Sciatic nerve (tissue), 2 donors: ENCODE measurements around the gene TRABD2B. TPM values are rescaled to one million over a fixed set of nuclear protein-coding genes. Genes with fewer than 3 reads are reported as not detected.

ENCODE experiments used
- ATAC-seq: fragments of 200-7000 bp; cut with Tn5 transposase; one replicate; pipeline ENCODE4 v1.9.1; 2020; ENCODE audit warnings: mild to moderate bottlenecking, moderate library complexity
- DNase-seq: peaks from one replicate; pipeline ENCODE4 v3.0.0-alpha.2; 2020; ENCODE audit warnings: low spot score
- intact Hi-C: fragments of 100-400 bp; cut with DNase I; formaldehyde crosslinking; loops from one replicate; pipeline ENCODE4 v1.14.2; 2022
- total RNA-seq: library from RNA; stranded (reverse); fragmentation: NEBNext Ultra II Directional; extraction: Animal tissue kit (Norgen Biotek cat#: 25700); gene quantifications from one replicate; pipeline ENCODE4 v1.2.1, GENCODE V29; 2021
- donor health status: DM: no; HTN: no; CAD: no.
- donor health status: DM: no; HTN: no; CAD: no.

Gene TRABD2B
- total RNA-seq, 1 donor from 2014 or later = 5.0 TPM

DNA sequence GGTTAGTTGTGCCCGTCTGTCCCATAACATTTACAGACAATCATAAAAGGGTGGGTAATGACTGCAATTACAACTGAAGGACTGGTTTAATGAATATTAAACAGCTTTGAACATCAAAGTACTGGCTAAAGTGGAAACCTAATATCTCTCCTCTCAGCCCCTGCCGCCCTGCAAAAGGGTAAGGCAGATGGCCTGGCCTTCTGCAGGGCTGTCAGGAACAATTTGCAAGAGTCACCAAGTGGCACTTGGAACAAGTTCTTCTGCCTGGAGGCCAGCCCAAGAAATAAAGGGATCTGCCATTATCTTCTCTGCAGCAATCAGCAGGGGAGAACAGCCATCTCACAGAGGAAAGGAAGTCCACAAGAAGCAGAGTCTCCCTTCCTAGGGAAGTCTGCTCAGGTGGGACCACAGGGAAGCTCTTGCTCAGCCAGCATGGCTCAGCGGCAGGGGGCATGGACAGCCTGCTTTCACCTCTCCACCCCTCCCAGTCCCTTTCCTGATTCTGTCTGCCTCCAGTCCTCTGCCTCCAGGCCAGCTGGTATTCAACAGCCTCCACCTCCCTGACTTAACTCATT, 96.1 kb downstream of the TRABD2B start:
- no peak for DNase-seq
- intact Hi-C loops = no loop called here
- ATAC-seq = no peak

DNA sequence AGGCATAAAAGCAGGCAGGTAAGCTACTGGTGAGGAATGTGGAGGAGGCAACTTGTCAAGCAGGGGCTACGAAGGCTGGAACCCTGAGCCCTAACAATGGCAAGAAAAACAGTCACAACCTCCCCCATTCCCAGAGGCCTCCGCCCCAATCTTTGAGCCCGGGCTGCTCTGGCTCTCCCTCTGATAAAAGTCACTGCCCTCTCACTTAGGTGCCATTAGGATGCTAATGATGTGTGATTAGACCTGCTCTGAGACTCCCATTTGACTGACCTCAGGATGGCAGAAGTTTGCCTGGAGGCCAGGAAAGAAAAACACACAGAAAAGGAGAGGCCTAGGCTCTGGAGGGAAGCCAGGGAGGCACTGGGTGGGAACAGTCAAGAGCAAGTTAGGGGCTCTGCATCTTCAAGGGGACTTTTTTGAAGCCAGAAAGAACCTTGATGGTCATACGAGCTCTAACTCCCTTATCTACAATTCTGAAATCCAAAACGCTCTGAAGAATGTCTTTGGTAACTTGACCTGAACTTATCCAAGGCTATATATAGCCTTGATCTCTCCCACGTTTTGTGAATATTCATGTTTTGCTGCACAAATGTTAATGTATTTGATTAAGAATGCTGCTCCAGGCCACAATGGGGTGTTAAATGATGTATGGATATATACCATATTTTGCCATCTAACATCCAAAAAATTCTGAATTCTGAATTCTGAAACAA, 98.9 kb downstream of the TRABD2B start:
- intact Hi-C loops = no loop called here
- DNase-seq = no peak
- no peak for ATAC-seq

DNA sequence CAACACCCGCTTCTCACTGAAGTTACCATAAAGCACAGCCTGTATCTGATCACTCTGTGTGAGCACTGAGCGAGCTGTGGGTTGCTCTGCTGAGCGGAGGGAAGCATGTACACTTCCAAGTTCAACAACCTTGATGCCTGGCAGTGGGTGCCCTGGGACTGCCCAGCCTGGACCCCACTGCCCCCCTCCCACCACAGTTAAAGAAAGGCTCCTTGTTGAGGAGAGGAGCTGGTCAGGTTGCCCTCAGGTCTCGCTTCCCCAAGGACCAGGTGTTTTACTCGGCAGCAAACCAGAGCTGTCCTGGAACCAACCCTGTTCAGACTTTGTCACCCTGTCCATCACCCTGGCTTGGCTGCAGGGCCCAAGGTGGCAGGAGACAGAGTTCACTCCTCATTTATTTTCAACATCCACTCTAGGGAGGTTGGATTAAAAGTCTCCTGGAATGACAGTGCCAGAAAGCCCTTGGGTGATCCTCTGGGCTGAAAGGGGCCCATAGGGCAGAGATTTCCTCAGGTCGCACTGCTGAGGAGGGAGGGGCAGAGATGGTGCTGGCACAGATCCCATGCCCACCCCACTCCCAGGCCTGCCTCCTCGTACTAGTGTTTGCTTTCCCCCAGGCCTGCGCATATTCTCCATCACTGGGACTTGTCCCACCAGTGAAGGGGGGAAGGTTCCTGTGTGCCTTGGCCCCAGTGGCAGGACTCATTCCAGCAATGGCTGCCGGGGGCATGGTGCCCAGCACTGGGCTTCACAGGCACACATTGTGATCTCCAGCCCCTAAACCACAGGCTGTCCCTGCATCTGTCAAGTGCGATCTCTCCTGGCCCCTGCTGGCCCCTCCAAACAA, 101.7 kb downstream of the TRABD2B start:
- no peak for ATAC-seq
- intact Hi-C loops = no loop called here
- no peak for DNase-seq

DNA sequence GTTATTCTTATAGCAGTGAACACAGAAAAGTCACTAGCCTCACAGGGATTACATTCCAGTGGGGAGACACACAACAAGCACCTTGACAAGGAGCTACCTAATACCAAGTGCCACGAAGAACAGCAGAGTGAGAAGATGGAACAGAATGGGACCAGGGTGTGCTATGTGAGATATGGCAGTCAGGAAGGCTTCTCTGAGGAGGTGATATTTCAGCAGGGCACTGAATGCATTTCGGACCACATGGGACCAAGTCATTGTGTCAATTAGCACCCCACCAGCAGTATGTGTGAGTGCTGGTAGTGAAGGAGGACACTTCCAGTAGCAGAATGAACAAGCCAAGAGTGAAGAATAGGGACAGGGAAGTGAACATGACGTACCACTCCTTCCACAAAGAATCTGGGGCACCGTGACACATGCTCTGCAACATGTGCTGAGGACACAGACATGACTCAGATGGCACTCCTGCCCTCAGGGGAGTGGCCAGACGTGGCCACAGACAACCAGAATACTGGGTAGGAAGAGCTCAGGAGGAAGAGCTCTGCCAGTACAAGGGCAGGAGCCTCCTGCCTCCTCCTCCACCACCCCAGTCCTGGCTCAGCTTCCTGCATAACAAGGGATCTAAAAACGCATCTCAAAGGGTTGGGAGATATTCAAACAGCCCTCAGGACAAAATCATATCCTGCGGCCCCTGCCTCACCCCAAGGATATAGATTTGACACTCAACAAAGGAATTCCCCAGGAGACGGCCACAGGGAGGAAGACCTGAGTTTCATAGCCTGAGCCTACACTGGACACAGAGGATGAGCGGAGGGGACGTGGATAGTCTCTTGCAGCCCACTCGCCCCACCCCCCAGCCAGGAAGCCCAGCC, 102.5 kb downstream of the TRABD2B start:
- intact Hi-C loops = no loop called here
- ATAC-seq = no peak

DNA sequence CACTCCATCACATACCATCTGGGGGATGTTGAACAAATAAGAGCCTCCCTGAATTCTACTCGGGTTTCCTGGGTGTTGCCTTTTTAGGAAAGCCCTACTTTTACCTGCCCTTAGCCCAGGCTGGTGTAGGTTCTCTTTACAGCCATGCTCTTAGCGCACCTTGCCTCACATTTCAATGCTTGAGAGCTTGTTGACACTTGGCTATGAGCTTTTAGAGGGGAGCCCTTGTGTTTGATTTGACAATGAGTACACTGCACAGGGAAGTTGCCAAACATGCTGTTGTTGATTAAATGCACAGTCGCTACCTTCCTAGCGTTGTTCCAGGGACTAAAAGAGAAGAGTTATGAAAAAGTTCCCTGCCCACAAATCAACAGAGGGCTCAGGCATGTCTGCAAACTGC, 103.8 kb downstream of the TRABD2B start:
- ATAC-seq (no peak), DNase-seq (no peak)
- intact Hi-C loops = no loop called here

More for the DNA sequence above, 102.5 kb downstream of the TRABD2B start:
- DNase-seq = no peak

DNA sequence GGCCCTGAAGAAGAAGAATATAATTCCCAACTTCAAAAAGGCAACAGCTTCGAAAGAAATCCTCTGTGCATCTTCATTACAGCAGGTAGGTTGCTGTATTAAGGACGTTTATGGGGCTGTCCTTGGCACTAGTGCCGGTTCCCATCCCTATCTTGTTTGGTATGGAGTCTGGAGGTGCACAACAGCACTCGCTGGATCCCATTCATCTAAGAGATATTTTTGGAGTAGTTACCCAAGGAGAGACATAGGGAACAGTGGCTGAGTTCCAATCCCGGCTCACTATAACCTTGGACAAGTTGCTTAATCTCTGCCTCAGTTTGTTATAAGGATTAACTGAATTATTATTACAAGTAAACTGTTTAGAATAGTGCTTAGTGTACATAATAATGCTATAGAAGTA, 106.4 kb downstream of the TRABD2B start:
- intact Hi-C loops = no loop called here
- ATAC-seq (no peak), DNase-seq (no peak)

DNA sequence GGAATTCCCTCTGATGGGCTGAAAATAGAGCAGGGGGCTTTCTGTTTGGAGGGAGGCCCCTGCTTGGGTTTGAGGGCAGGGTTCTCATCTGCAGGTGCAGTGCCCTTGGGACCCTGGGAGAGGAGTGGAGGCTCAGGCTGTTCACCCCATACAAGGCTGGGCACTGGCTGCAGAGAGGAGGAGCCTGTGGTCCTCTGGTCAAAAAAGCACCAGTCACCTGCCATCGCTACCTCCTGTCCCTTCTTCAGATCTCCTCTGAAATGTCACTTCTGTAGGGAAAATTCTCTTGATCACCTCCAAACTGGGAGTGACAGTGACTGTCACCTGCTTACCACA, 108.9 kb downstream of the TRABD2B start:
- ATAC-seq (no peak), DNase-seq (no peak)
- intact Hi-C loops = no loop called here

DNA sequence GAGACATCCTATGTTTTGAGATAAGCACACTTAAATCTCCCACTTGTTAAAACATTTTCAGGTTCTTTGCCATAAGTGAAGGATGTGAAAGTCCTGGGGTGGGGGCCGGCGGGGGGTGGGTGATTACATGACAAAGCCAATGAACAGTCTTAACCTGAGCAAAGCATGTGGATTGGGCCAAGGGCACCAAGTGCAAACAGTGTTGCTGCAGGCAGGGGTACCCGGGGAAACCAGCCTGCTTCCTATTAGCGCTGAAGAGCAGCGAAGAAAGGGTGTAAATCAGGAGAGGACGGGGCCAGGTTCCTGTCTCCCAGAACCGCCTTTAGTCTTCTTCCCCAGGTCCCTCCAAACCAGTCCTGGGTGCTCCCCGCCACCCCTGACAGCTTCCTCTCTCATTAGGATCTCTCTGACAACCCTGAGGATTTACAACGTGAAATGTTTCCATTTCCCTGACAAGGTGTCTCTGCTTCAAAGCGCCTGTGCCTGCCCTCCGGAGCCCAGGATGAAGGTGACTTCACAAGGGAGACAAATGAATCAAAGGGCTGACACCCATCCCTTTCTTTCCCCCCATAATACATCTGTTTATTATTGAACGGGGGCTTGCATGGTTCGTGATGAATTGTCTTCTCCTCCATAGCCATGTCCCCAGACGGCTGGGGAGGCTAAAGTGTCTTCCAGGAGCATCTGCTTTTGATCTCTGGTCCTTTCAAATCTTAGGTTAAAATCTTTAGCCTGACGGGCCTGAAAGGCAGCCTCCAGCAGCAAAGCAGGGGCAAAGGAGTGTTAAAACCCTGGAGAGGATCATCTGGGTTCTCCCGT, 109.5 kb downstream of the TRABD2B start:
- ATAC-seq = no peak
- intact Hi-C loops = no loop called here
- DNase-seq = no peak

DNA sequence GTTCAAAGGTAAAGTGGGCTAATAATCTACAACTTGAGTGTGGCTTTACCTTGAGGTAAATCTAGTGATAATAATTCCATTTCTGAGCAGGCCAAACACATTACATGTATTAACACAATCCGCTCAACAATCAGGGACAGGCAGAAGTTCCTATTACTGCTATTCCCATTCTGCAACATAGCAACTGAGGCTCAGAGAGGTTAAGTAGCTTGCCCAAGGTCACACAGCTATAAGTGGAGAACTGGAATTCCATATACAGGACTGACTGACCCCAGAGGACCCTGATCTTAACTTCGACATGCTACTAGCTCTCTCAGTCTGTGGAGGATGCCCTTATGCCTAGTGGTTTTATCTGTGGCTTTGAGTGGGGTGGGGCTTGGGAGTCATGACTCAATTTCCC, 110.1 kb downstream of the TRABD2B start:
- ATAC-seq (no peak), DNase-seq (no peak)
- intact Hi-C loops = no loop called here

DNA sequence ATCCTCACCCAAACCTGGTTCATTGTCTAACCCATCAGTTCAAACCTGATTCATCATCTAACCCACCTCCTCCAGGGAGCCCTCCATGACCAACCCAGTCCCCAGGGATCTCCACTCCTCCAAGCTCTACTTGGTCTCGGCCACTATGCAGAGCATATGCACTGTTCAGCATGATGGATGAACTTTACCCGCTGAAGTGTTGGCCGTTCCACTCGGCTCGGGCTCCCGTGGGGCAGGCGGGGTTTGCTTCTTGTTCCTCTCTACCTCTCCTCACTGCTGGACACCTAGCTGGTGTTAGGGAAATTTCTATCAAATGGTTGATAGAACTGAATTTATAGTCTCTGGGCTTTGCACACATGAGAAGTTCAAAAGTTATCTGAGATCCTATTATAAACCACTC, 111.0 kb downstream of the TRABD2B start:
- no peak for DNase-seq
- intact Hi-C loops = no loop called here
- ATAC-seq = no peak

DNA sequence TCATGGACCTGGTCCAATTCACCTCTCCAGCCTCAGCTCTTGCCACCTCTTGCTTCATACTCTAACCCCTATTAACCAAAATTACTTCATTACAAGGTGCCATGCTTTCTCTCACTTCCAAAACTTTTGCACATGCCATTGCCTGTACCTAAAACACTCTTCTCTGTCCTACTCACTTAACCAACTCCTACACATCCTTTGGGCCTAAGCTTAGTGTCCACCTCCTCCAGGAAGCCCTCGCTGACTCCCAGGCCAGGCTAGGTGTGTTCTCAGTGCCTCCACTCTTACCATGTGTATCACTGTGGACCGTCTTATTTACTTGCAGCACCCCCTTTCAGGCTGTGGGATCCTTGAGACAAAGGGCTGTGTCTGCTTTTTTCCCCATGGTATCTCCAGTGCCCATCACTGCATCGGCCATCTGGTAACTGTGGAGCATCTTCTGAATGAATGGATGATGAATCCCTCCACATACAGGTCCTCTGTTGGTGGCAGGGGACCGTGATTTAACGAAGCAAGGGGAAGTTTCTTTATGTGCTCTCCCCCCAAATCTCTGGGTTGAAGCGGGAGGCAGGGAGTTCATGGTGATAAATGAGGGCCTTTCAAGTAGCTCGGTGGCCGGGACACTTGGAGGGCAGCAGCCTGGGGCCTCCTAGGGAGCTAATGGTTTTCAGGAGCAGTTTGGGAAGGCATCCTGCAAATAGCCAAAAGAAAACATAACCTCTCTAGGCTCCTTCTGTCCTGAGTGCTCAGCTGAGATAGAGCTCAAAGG, 111.9 kb downstream of the TRABD2B start:
- DNase-seq = no peak
- ATAC-seq = no peak
- intact Hi-C loops = no loop called here

DNA sequence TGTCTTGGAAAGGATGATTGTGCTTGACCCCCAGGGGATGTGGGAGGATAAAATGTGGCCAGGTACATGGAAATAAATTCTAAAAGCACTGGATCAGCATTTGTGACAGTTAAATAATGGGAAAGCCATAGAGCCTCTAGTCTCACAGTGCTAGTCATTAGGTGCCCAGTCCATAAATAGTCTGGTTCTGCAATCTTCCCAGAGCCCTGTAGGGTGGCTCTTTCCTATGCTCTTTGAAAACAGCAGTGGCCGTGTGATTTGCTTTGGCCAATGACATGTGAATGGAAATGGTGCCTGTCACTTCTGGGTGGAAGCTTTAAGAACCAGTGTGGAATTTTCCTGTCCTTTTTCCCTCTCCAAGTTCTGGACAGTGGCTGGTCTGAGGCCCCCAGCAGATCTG, 113.2 kb downstream of the TRABD2B start:
- intact Hi-C loops = no loop called here
- DNase-seq (no peak), ATAC-seq (no peak)

DNA sequence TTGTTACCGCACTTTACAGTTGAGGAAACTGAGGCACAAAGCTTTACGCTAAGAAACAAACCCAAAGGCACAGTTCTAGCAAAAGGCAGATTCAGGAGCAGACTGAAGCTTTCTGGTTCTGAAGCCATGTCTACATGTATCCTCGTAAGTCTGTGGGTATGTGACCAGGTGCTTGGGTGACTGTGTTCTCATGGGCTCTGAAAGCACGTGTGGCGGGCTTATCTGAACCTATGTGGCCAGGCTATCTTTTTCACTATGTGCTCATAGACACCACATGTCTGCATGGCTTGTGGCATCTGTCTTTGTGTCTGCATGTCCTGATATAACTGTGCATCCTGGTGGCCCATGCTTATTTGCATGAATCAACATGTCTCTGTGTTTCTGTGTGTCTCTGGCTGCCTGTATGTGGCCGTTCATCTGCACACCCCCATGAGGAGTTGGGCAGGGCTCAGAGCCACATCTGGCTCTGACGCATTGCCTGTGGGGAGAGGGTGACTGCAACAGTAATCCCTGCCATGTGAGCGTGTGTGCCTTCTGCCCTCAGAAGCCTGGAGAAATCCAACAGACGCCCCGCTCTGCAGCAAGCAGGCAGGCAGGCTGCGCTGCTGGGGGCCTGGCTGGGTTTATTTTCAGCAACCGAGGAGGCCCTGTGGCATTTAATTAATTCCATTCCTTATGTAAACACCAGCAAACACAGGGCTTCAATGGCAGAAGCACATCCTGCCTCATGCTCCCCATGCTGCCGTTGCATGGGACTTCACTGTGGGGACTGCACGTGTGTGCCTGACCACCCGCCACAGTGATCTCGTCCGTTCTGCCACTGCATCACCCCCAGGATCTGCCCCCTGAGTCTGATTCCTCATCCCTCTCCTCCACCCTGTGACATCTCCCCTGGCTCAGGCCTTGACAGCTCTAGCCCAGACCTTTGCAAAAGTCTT, 115.4 kb downstream of the TRABD2B start:
- ATAC-seq = peak; percentile 70
- intact Hi-C loops = no loop called here
- no peak for DNase-seq

DNA sequence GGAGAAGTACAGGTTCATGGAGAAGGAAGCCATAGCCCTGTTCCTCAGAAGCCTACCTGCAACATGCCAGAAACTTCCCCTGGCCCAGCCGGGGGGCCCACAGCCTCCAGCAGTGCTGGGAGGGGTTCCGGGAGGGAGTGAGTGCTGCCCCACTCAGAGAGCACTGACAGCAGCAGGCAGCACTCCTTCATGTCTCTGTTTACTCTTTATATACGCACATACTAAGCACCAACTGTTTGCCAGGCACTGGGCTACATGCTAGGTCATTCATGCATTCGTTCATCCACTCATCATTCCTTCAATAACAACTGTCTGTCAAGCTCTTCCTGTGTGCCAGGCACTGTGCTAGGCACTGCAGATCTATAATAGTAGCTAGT, 120.6 kb downstream of the TRABD2B start:
- ATAC-seq (no peak), DNase-seq (no peak)
- intact Hi-C loops = no loop called here

DNA sequence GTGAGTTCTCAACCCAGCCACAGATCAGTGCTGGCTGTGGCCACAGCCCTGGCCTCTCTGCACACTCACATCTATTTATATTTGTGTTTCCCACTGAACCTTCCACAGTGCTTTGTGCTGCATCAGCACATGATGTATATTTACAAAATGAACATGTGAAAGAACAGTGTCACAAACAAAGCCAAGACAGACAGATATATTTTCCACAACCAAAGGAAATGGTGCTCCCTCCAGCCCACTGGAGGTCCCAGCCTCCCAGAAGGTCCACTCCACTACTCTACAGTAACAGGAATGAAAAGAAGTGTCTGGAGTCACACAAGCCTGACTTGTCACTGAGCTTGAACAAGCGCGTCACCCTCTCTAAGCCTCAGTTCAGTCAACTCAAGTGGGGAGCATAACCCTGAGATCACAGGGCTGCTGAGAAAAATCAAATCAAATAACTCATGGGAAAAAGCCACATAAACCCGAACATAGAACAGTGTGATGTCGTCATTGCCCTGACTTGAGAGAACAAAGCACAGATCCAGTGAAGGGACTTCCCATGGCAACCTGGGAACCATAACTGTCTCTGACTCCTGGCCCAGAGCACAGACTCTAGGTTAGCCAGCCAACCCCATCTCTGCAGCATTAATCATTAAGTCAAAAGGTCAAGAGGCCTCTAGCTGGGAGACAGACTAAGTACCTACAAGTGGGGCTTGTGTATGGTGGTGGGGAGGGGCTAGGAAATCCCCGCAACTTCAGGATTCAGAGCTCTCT, 121.2 kb downstream of the TRABD2B start:
- intact Hi-C loops = no loop called here
- no peak for DNase-seq
- ATAC-seq = peak; percentile 84

DNA sequence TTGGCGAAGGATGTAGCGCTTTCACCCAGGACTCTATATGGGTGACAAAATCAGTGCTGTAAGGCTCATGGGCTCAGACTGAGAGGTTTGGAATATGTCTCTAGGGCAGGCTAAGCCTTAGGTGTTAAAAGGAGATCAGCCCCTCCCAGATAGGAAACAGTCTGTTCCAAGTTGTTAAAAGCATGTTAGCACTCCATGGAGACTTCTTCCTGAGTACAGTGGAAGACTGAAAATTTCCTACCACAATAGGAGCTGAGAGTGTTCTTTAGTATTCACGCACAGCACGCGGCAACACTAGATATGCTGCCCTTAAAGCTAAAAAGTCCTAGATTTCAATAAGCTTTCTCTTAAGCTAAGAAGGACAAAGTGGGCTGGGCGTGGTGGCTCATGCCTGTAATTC, 122.1 kb downstream of the TRABD2B start:
- no peak for ATAC-seq
- no peak for DNase-seq
- intact Hi-C loops = no loop called here
